ENCODE data around the gene SH3BP1. TPM values are rescaled to one million over a fixed set of nuclear protein-coding genes. Genes with fewer than 3 reads are reported as not detected.
A peak's percentile ranks its signal among the peaks of the same experiment; 100 is the strongest.

The SH3BP1 gene
- total and polyA plus RNA-seq, 2 of the 13 experiments (the other 11 are each of a cell fraction or from before 2014, with no cell fraction given), result 8.4 to 18.5 TPM

- TF ChIP-seq ZNF576 (CRISPR knock-in tag; IDR thresholded peaks at IDR 0.05) (no peak), TEAD2 (CRISPR knock-in tag; IDR thresholded peaks at IDR 0.05) (no peak), KLF11 (CRISPR knock-in tag; IDR thresholded peaks at IDR 0.05) (no peak), ZNF720 (CRISPR knock-in tag; IDR thresholded peaks at IDR 0.05) (no peak), KDM1A (CRISPR knock-in tag; IDR thresholded peaks at IDR 0.05) (no peak), ARID5B (CRISPR knock-in tag; IDR thresholded peaks at IDR 0.05) (no peak), NFIC (IDR thresholded peaks at IDR 0.05; ENCODE audit: low read length) (no peak), ZBTB43 (CRISPR knock-in tag; conservative IDR thresholded peaks at IDR 0.05) (no peak), SNAPC2 (CRISPR knock-in tag; IDR thresholded peaks at IDR 0.05) (peak; percentile 84; the same call in 1 of the 2 replicates), CENPBD1 (CRISPR knock-in tag; IDR thresholded peaks at IDR 0.05; ENCODE audit: borderline replicate concordance, low read depth) (no peak), ZNF446 (CRISPR knock-in tag; IDR thresholded peaks at IDR 0.05) (0 out of 2 replicates have a peak, but pooled peaks have one; percentile 10), HNF1B (CRISPR knock-in tag; IDR thresholded peaks at IDR 0.05) (0 out of 2 replicates have a peak, but pooled peaks have one; percentile 16), STAT6 (CRISPR knock-in tag; IDR thresholded peaks at IDR 0.05; ENCODE audit: borderline replicate concordance) (no peak), AGO1 (IDR thresholded peaks at IDR 0.05; ENCODE audit: low read depth, low read length, poor library complexity, severe bottlenecking) (no peak), SNAPC5 (CRISPR knock-in tag; IDR thresholded peaks at IDR 0.05; ENCODE audit: borderline replicate concordance) (0 out of 2 replicates have a peak, but pooled peaks have one; percentile 72), ZBTB7A (CRISPR knock-in tag; IDR thresholded peaks at IDR 0.05) (no peak)
Measured at GRCh38 chr22:37657590-37658132, 18.2 kb downstream of the SH3BP1 start (continued).

All from HepG2 (cell line).